PC-9 (cell line): ENCODE results near the gene COX11.

Experiments
- EZH2 ChIP-seq: fragments of 200-600 bp; sonication (generic); IDR thresholded peaks from 2 replicates; pipeline ENCODE4 v1.8.0; 2017; ENCODE audit warnings: antibody characterized with exemption, low read depth
- TF ChIP-seq, protein P1 (sequence below): fragments of 200-600 bp; sonication (generic); conservative IDR thresholded peaks from 2 replicates; pipeline ENCODE4 v1.6.1; 2017; ENCODE audit warnings: mixed run types, antibody characterized with exemption, mild to moderate bottlenecking, moderate library complexity

DNA sequence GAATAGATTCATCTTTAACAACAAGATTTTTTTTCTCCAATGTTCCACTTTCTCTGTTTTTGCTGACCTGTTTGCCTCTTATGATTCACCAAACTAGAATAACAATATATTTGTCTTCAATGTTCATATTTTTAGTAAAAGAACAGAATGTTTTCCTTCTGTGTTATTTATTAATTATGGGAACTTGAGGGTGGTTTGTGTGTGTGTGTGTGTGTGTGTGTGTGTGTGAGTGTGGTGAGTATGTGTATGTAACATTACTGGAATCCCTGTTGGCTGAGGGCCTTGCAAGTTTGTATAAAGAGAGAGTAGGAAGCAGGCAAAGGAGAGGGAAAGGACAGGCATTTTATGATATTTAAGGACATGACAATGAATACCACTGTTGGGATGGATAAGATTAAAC is 13.9 kb upstream of the COX11 start:
- TF ChIP-seq, protein P1, sequence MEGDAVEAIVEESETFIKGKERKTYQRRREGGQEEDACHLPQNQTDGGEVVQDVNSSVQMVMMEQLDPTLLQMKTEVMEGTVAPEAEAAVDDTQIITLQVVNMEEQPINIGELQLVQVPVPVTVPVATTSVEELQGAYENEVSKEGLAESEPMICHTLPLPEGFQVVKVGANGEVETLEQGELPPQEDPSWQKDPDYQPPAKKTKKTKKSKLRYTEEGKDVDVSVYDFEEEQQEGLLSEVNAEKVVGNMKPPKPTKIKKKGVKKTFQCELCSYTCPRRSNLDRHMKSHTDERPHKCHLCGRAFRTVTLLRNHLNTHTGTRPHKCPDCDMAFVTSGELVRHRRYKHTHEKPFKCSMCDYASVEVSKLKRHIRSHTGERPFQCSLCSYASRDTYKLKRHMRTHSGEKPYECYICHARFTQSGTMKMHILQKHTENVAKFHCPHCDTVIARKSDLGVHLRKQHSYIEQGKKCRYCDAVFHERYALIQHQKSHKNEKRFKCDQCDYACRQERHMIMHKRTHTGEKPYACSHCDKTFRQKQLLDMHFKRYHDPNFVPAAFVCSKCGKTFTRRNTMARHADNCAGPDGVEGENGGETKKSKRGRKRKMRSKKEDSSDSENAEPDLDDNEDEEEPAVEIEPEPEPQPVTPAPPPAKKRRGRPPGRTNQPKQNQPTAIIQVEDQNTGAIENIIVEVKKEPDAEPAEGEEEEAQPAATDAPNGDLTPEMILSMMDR: no peak
- TF ChIP-seq EZH2: no peak
